K562 (cell line): ENCODE measurements around the gene CACNA1A. TPM values are rescaled to one million over a fixed set of nuclear protein-coding genes. Genes with fewer than 3 reads are reported as not detected.

Experiments
- DACH1 ChIP-seq: fragments of 450-650 bp; IDR thresholded peaks from 2 replicates; pipeline ENCODE4 v1.6.1; 2018; ENCODE audit not compliant: partially characterized antibody
- ETV5 ChIP-seq: sonication (generic); formaldehyde crosslinking; IDR thresholded peaks from 2 replicates; pipeline ENCODE4 v1.4.0; 2020; ENCODE audit warnings: low read depth, mild to moderate bottlenecking, missing genetic modification reagents
- MCM3 ChIP-seq: fragments of 450-650 bp; IDR thresholded peaks from 2 replicates; pipeline ENCODE4 v1.6.1; 2016
- RBM14 ChIP-seq: fragments of 200-400 bp; formaldehyde crosslinking; IDR thresholded peaks from 2 replicates; pipeline ENCODE4 v1.6.1; 2018; ENCODE audit warnings: low read depth, mild to moderate bottlenecking, low read length, moderate library complexity, borderline replicate concordance; ENCODE audit not compliant: insufficient read depth
- RFX1 ChIP-seq: fragments of 450-650 bp; IDR thresholded peaks from 2 replicates; pipeline ENCODE4 v1.6.1; 2016; ENCODE audit warnings: mild to moderate bottlenecking, moderate library complexity
- ZNF3 ChIP-seq: fragments of 250-450 bp; sonication (Bioruptor Pico); IDR thresholded peaks from 2 replicates; pipeline ENCODE4 v1.5.0; 2021; ENCODE audit warnings: mild to moderate bottlenecking, moderate library complexity
- polyA plus RNA-seq, 8 experiments: library from polyadenylated mRNA; depleted of rRNA in 4 of 8; stranded (reverse) in 5 of 8; unstranded in 3 of 8; fragments of >200 nt; fragmentation: Nextera tagmentation in 2 of 8; fragmentation: Illumina TruSeq in 1 of 8; extraction: Ambion mirVana in 2 of 8; extraction: Trizol in 1 of 8; gene quantifications; 2 replicates each; pipeline versions ENCODE4 v1.2.1 to v1.2.3, GENCODE V29; 2011 to 2014; ENCODE audit warnings: inconsistent platforms in 1 of 8, missing spikeins in 1 of 8
- total RNA-seq, 7 experiments: library from RNA; depleted of rRNA in 6 of 7; stranded (reverse); fragments of >200 nt in 6 of 7; fragmentation: Illumina TruSeq in 2 of 7; extraction: Trizol in 2 of 7; gene quantifications; 2 replicates each; pipeline versions ENCODE4 v1.2.1 to v1.2.3, GENCODE V29; 2011 to 2021; ENCODE audit warnings: low replicate concordance in 1 of 7
- TF ChIP-seq, protein P1 (sequence below), 2 experiments: fragments of 450-650 bp in 1 of 2; sonication (generic) in 1 of 2; formaldehyde crosslinking in 1 of 2; IDR thresholded peaks in 1 of 2; conservative IDR thresholded peaks in 1 of 2; 2 replicates each; pipeline versions ENCODE4 v1.6.1 to v1.8.1; 2016 to 2023; ENCODE audit warnings: mild to moderate bottlenecking in 2 of 2, moderate library complexity in 2 of 2, inconsistent platforms in 1 of 2, missing genetic modification reagents in 1 of 2
- TF ChIP-seq, protein P2 (sequence below): fragments of 150-350 bp; conservative IDR thresholded peaks from 2 replicates; pipeline ENCODE4 v1.6.1; 2014; ENCODE audit warnings: low read length
- TF ChIP-seq, protein P3 (sequence below): fragments of 250-450 bp; sonication (Bioruptor Pico); IDR thresholded peaks from 2 replicates; pipeline ENCODE4 v1.6.1; 2021; ENCODE audit warnings: mild to moderate bottlenecking

CACNA1A gene
- total and polyA plus RNA-seq, 9 of the 15 experiments (the other 6 are each of a cell fraction or from before 2014, with no cell fraction given) = 0.03 to 0.20 (median 0.09) TPM; not detected in 1

DNA sequence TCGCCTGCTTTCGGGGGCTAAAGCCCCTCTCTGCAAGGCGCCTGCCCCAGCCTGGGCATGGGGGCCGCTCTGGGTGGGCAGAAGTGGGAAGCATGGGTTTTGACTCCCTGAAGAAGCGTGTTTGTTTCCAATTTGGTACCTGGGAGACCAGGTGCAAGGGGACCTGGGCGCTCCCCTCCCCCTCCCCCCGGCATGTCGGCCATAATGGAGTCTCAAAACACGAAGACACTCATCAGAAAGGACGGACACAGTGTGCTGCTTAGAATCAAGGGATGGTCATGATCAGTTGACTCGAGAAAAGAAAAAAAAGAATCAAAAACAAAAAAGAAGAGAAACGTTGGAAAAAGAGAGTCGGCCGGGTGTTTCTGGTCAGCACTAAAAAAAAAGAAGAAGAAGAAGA lies 279.3 kb downstream of the CACNA1A start (continued):
- TF ChIP-seq ZNF3 (CRISPR knock-in tag) (no peak), ETV5 (CRISPR knock-in tag) (no peak), DACH1 (no peak), RBM14 (no peak), MCM3 (no peak), RFX1 (no peak)
- TF ChIP-seq, protein P1, sequence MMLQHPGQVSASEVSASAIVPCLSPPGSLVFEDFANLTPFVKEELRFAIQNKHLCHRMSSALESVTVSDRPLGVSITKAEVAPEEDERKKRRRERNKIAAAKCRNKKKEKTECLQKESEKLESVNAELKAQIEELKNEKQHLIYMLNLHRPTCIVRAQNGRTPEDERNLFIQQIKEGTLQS (IDR thresholded peaks at IDR 0.05) = no peak
- TF ChIP-seq, protein P1 (CRISPR knock-in tag; conservative IDR thresholded peaks at IDR 0.05) = no peak
- TF ChIP-seq, protein P2, sequence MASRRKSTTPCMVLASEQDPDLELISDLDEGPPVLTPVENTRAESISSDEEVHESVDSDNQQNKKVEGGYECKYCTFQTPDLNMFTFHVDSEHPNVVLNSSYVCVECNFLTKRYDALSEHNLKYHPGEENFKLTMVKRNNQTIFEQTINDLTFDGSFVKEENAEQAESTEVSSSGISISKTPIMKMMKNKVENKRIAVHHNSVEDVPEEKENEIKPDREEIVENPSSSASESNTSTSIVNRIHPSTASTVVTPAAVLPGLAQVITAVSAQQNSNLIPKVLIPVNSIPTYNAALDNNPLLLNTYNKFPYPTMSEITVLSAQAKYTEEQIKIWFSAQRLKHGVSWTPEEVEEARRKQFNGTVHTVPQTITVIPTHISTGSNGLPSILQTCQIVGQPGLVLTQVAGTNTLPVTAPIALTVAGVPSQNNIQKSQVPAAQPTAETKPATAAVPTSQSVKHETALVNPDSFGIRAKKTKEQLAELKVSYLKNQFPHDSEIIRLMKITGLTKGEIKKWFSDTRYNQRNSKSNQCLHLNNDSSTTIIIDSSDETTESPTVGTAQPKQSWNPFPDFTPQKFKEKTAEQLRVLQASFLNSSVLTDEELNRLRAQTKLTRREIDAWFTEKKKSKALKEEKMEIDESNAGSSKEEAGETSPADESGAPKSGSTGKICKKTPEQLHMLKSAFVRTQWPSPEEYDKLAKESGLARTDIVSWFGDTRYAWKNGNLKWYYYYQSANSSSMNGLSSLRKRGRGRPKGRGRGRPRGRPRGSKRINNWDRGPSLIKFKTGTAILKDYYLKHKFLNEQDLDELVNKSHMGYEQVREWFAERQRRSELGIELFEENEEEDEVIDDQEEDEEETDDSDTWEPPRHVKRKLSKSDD = no peak
- TF ChIP-seq, protein P3, sequence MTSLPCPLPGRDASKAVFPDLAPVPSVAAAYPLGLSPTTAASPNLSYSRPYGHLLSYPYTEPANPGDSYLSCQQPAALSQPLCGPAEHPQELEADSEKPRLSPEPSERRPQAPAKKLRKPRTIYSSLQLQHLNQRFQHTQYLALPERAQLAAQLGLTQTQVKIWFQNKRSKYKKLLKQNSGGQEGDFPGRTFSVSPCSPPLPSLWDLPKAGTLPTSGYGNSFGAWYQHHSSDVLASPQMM = no peak
